H1 (cell line): ENCODE data around the gene PLXNB1. TPM values are rescaled to one million over a fixed set of nuclear protein-coding genes. Genes with fewer than 3 reads are reported as not detected.

Source experiments
- CTCF ChIA-PET: fragments of 300-600 bp; sonication (Branson Sonifier 250); formaldehyde crosslinking; loops from one replicate; lab custom pipeline; 2021; ENCODE audit not compliant: partially characterized antibody; lab: Charles Lee
- POLR2A ChIA-PET: fragments of 300-600 bp; sonication (Branson Sonifier 250); formaldehyde crosslinking; loops from one replicate; lab custom pipeline; 2021; ENCODE audit warnings: inconsistent platforms; ENCODE audit not compliant: partially characterized antibody; lab: Charles Lee
- DNase-seq, 2 experiments: peaks; one replicate each; pipeline versions ENCODE4 v3.0.0 to v3.0.0-alpha.2; 2010 to 2022; ENCODE audit warnings: low spot score in 2 of 2, low read depth in 1 of 2, mixed read lengths in 1 of 2
- FAIRE-seq: peaks from 2 replicates; lab custom pipeline; 2011; peaks lifted over from hg19 to GRCh38; lab: Jason Lieb, UNC
- H2AFZ ChIP-seq: 2 replicates; pipeline ENCODE4 v1.8.1; 2012; ENCODE audit warnings: low read length, inconsistent platforms
- H2AK5ac ChIP-seq: 2 replicates; pipeline ENCODE4 v1.6.1; 2013; ENCODE audit warnings: low read depth, low read length
- H2BK120ac ChIP-seq: replicated peaks from 2 replicates; pipeline ENCODE3; 2013; ENCODE audit warnings: low read depth, low read length, inconsistent platforms
- H2BK12ac ChIP-seq: 2 replicates; pipeline ENCODE4 v1.6.1; 2013; ENCODE audit warnings: low read depth, low read length
- H2BK15ac ChIP-seq: 2 replicates; pipeline ENCODE4 v1.6.1; 2013; ENCODE audit warnings: low read length
- H2BK20ac ChIP-seq: 2 replicates; pipeline ENCODE4 v1.6.1; 2013; ENCODE audit warnings: low read length
- H2BK5ac ChIP-seq: 2 replicates; pipeline ENCODE4 v1.6.1; 2013; ENCODE audit warnings: low read depth, low read length
- H3K14ac ChIP-seq: 2 replicates; pipeline ENCODE4 v1.6.1; 2013; ENCODE audit warnings: inconsistent platforms; ENCODE audit not compliant: insufficient read length
- H3K18ac ChIP-seq: 2 replicates; pipeline ENCODE4 v1.6.1; 2013; ENCODE audit warnings: low read length; ENCODE audit errors: extremely low read depth
- H3K23ac ChIP-seq: 2 replicates; pipeline ENCODE4 v1.6.1; 2013; ENCODE audit warnings: inconsistent platforms; ENCODE audit not compliant: insufficient read length
- H3K23me2 ChIP-seq: 2 replicates; pipeline ENCODE4 v1.6.1; 2013; ENCODE audit warnings: low read depth, low read length
- H3K27ac ChIP-seq: 2 replicates; pipeline ENCODE4 v1.6.1; 2011; ENCODE audit warnings: low read depth, low read length, inconsistent platforms
- H3K27me3 ChIP-seq, 4 experiments: replicated peaks in 1 of 4; 1 replicate in 1 of 4; 2 replicates in 3 of 4; pipeline versions ENCODE4 v1.6.1 to v1.8.1; 2011 to 2013; ENCODE audit warnings: low read length in 3 of 4, mild to moderate bottlenecking in 3 of 4, inconsistent platforms in 2 of 4, mixed read lengths in 2 of 4, moderate library complexity in 1 of 4; ENCODE audit not compliant: control insufficient read depth in 3 of 4, insufficient read depth in 3 of 4; ENCODE audit errors: extremely low read depth in 1 of 4
- H3K36me3 ChIP-seq, 4 experiments: 2 replicates each; pipeline versions ENCODE4 v1.6.1 to v1.8.1; 2011 to 2013; ENCODE audit warnings: mild to moderate bottlenecking in 4 of 4, low read length in 3 of 4, moderate library complexity in 2 of 4, control low read depth in 1 of 4, inconsistent platforms in 1 of 4; ENCODE audit not compliant: insufficient read depth in 4 of 4, control insufficient read depth in 2 of 4
- H3K4ac ChIP-seq: replicated peaks from 2 replicates; pipeline ENCODE3; 2013; ENCODE audit warnings: low read length, low read depth, mixed read lengths, inconsistent platforms; ENCODE audit not compliant: insufficient read length
- H3K4me1 ChIP-seq, 4 experiments: replicated peaks in 1 of 4; 1 replicate in 1 of 4; 2 replicates in 3 of 4; pipeline versions ENCODE4 v1.6.1 to v1.8.1; 2011 to 2013; ENCODE audit warnings: low read length in 3 of 4, inconsistent platforms in 2 of 4, mixed read lengths in 1 of 4; ENCODE audit not compliant: insufficient read depth in 4 of 4, control insufficient read depth in 3 of 4
- H3K4me2 ChIP-seq, 2 experiments: 2 replicates each; pipeline versions ENCODE4 v1.6.1 to v1.8.1; 2011 to 2013; ENCODE audit warnings: low read depth in 2 of 2, low read length in 2 of 2, control low read depth in 1 of 2, inconsistent platforms in 1 of 2, mild to moderate bottlenecking in 1 of 2; ENCODE audit not compliant: insufficient read depth in 1 of 2
- H3K4me3 ChIP-seq, 4 experiments: fragments of 200-600, 300-600 bp in 1 of 4; sonication (generic), shearing (Covaris generic), sonication (Bioruptor Twin) in 1 of 4; 2 replicates each; pipeline versions ENCODE4 v1.5.1 to v1.8.1; 2011 to 2016; ENCODE audit warnings: low read length in 4 of 4, low read depth in 3 of 4, control low read depth in 2 of 4, inconsistent platforms in 2 of 4, mild to moderate bottlenecking in 2 of 4, mixed read lengths in 1 of 4, moderate library complexity in 1 of 4; ENCODE audit not compliant: insufficient read depth in 2 of 4; ENCODE audit errors: extremely low read depth in 1 of 4
- H3K56ac ChIP-seq: replicated peaks from 2 replicates; pipeline ENCODE3; 2013; ENCODE audit warnings: low read depth, mild to moderate bottlenecking, mixed read lengths, low read length, inconsistent platforms; ENCODE audit not compliant: insufficient read length
- H3K79me1 ChIP-seq: 2 replicates; pipeline ENCODE4 v1.6.1; 2013; ENCODE audit warnings: low read depth, low read length, control low read depth
- H3K79me2 ChIP-seq, 2 experiments: 2 replicates each; pipeline versions ENCODE4 v1.6.1 to v1.8.1; 2012 to 2013; ENCODE audit warnings: low read length in 2 of 2, mild to moderate bottlenecking in 2 of 2, inconsistent platforms in 1 of 2; ENCODE audit not compliant: insufficient read depth in 2 of 2, control insufficient read depth in 1 of 2
- H3K9ac ChIP-seq, 4 experiments: replicated peaks in 1 of 4; 1 replicate in 1 of 4; 2 replicates in 3 of 4; pipeline versions ENCODE4 v1.6.1 to v1.8.1; 2011 to 2013; ENCODE audit warnings: low read depth in 3 of 4, low read length in 3 of 4, control low read depth in 2 of 4, mild to moderate bottlenecking in 2 of 4, moderate library complexity in 2 of 4, inconsistent platforms in 1 of 4; ENCODE audit errors: extremely low read depth in 1 of 4
- H3K9me3 ChIP-seq, 2 experiments: 2 replicates each; pipeline versions ENCODE4 v1.6.1 to v1.8.1; 2012 to 2013; ENCODE audit warnings: mild to moderate bottlenecking in 2 of 2, moderate library complexity in 2 of 2, control low read depth in 1 of 2, inconsistent platforms in 1 of 2, low read depth in 1 of 2, low read length in 1 of 2, mixed read lengths in 1 of 2; ENCODE audit not compliant: insufficient read depth in 2 of 2
- H4K20me1 ChIP-seq, 2 experiments: replicated peaks in 1 of 2; 2 replicates each; pipeline versions ENCODE3 to v1.8.1; 2011 to 2013; ENCODE audit warnings: inconsistent platforms in 2 of 2, low read length in 2 of 2, mild to moderate bottlenecking in 1 of 2; ENCODE audit not compliant: insufficient read depth in 2 of 2, control insufficient read depth in 1 of 2
- H4K5ac ChIP-seq: 2 replicates; pipeline ENCODE4 v1.6.1; 2013; ENCODE audit warnings: low read length, low read depth, mixed read lengths, inconsistent platforms; ENCODE audit not compliant: insufficient read length
- H4K8ac ChIP-seq: 2 replicates; pipeline ENCODE4 v1.8.0; 2013; ENCODE audit warnings: mild to moderate bottlenecking, moderate library complexity, low read length, inconsistent platforms; ENCODE audit not compliant: insufficient read depth; ENCODE audit errors: extremely low read depth
- H4K91ac ChIP-seq: replicated peaks from 2 replicates; pipeline ENCODE3; 2013; ENCODE audit warnings: low read length, mixed read lengths, inconsistent platforms; ENCODE audit not compliant: insufficient read length
- CREB1 ChIP-seq: IDR thresholded peaks from 2 replicates; pipeline ENCODE4 v1.6.1; 2012; ENCODE audit warnings: inconsistent platforms
- GABPA ChIP-seq: IDR thresholded peaks from 2 replicates; pipeline ENCODE4 v1.6.1; 2011; ENCODE audit warnings: mild to moderate bottlenecking, low read length, moderate library complexity, borderline replicate concordance; ENCODE audit not compliant: insufficient read depth
- HDAC2 ChIP-seq, 2 experiments: fragments of 300-600 bp in 1 of 2; sonication (generic) in 1 of 2; IDR thresholded peaks; 2 replicates each; pipeline ENCODE4 v1.6.1; 2011 to 2012; ENCODE audit warnings: low read depth in 2 of 2, low read length in 2 of 2, mild to moderate bottlenecking in 2 of 2, moderate library complexity in 2 of 2, borderline replicate concordance in 1 of 2, inconsistent platforms in 1 of 2
- JUN ChIP-seq: IDR thresholded peaks from 2 replicates; pipeline ENCODE4 v1.6.1; 2011; ENCODE audit warnings: low read depth, mild to moderate bottlenecking, improper control_type of control experiment, low read length
- KDM4A ChIP-seq: IDR thresholded peaks from one replicate; pipeline ENCODE4 v1.7.1; 2012; ENCODE audit warnings: low read depth, mild to moderate bottlenecking, moderate library complexity, low read length, inconsistent platforms; ENCODE audit not compliant: severe bottlenecking
- KDM5A ChIP-seq: fragments of 200-600 bp; IDR thresholded peaks from 2 replicates; pipeline ENCODE4 v1.7.1; 2012; ENCODE audit warnings: mild to moderate bottlenecking, low read length, inconsistent platforms, mixed read lengths
- PHF8 ChIP-seq: fragments of 200-600 bp; sonication (generic); conservative IDR thresholded peaks from 2 replicates; pipeline ENCODE4 v1.7.1; 2012; ENCODE audit warnings: low read depth, mild to moderate bottlenecking, inconsistent platforms, low read length, moderate library complexity
- POLR2A ChIP-seq, 2 experiments: IDR thresholded peaks; 1 replicate in 1 of 2; 2 replicates in 1 of 2; pipeline ENCODE4 v1.6.1; 2011; ENCODE audit warnings: low read depth in 2 of 2, low read length in 2 of 2, mild to moderate bottlenecking in 2 of 2; ENCODE audit errors: control extremely low read depth in 1 of 2
- RXRA ChIP-seq: IDR thresholded peaks from 2 replicates; pipeline ENCODE4 v1.6.1; 2011; ENCODE audit warnings: low read depth, mild to moderate bottlenecking, low read length, moderate library complexity; ENCODE audit not compliant: insufficient read depth
- SAP30 ChIP-seq: fragments of 300-600 bp; sonication (generic); IDR thresholded peaks from 2 replicates; pipeline ENCODE4 v1.7.1; 2012; ENCODE audit warnings: low read length, moderate library complexity, mild to moderate bottlenecking, inconsistent platforms; ENCODE audit not compliant: insufficient read depth, insufficient replicate concordance
- SIRT6 ChIP-seq: IDR thresholded peaks from one replicate; pipeline ENCODE4 v1.7.1; 2012; ENCODE audit warnings: low read length, inconsistent platforms
- SRF ChIP-seq: IDR thresholded peaks from 2 replicates; pipeline ENCODE4 v1.6.1; 2011; ENCODE audit warnings: mild to moderate bottlenecking, low read depth, low read length, moderate library complexity
- TAF7 ChIP-seq: optimal IDR thresholded peaks from 2 replicates; pipeline ENCODE3; 2011; ENCODE audit warnings: low read depth, mild to moderate bottlenecking, inconsistent platforms, low read length, moderate library complexity, borderline replicate concordance
- TEAD4 ChIP-seq: IDR thresholded peaks from 2 replicates; pipeline ENCODE4 v1.6.1; 2012; ENCODE audit warnings: low read depth, low read length, inconsistent platforms, mixed read lengths
- WGBS, 2 experiments: shearing (Covaris generic) in 1 of 2; methylation state at CpG; one replicate each; pipeline versions ENCODE4 v1.1.6 to v1.1.7; 2013 to 2015; ENCODE audit warnings: low lambda C conversion rate in 2 of 2, mixed read lengths in 2 of 2, inconsistent platforms in 1 of 2, low coverage in 1 of 2, missing lambda C conversion rate in 1 of 2; ENCODE audit not compliant: insufficient replicate concordance in 2 of 2, insufficient coverage in 1 of 2, insufficient read length in 1 of 2; ENCODE audit errors: extremely low coverage in 1 of 2, missing lambda C conversion rate in 1 of 2; 5-methylcytosine and 5-hydroxymethylcytosine counted together
- polyA plus RNA-seq, 7 experiments: library from polyadenylated mRNA; depleted of rRNA in 3 of 7; stranded (reverse) in 5 of 7; unstranded in 2 of 7; fragments of >200 nt in 5 of 7; fragments of 200-250 nt in 2 of 7; gene quantifications; 1 replicate in 5 of 7; 2 replicates in 1 of 7; 4 replicates in 1 of 7; pipeline versions ENCODE4 v1.2.1 to v1.2.3, GENCODE V29; 2011 to 2013; ENCODE audit warnings: missing spikeins in 2 of 7, mixed read lengths in 2 of 7
- total RNA-seq: library from RNA; stranded (reverse); fragmentation: NEBNext Ultra II Directional; extraction: Animal tissue kit (Norgen Biotek cat#: 25700); gene quantifications from 2 replicates; pipeline ENCODE4 v1.2.1, GENCODE V29; 2021

The PLXNB1 gene
- total and polyA plus RNA-seq, 2 of the 8 experiments (the other 6 are each of a cell fraction or from before 2014, with no cell fraction given) = 109 to 114 TPM

DNA sequence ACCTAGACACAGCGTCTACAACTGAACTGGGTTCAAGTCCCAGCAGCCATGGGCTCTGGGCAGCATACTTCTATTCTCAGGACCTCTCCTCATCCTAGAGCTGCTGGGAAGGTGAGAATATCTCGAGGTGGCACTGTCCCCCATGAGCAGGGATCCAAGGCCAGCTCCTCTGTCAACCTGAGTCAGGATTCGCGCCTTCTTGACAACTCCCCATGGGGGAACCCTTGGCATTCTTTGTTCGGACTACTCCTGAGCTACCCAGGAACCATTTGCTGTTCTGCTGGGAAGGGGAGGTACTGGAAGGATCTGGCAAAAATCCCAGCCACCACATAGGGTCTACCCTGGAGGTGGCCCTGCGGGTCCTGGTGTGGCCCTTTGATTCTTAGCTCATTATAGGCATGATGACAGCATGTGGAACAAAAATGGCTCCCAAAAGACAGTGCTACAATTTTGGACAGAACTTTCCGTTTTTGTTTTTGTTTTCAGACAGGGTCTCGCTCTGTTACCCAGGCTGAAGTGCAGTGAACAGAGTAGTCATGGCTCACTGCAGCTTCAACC lies 22.3 kb downstream of the PLXNB1 start:
- no peak overlapping the region for H4K91ac ChIP-seq
- H2BK20ac ChIP-seq = no peak overlapping the region
- H3K14ac ChIP-seq = no peak overlapping the region
- H3K4me2 ChIP-seq = no peak overlapping the region
- no peaks in the 10 kb centered on the region for H3K9me3 ChIP-seq
- no peak overlapping the region for H3K18ac ChIP-seq
- FAIRE-seq = no peak
- CTCF ChIA-PET = interaction anchor here (0.6 to 7.7 kb wide), 18 partner anchors 8 to 328 kb away, joined by 3 to 130 read pairs (median 4); no protein-coding TSS in a partner anchor
- H3K56ac ChIP-seq = no peak overlapping the region
- no peak overlapping the region for H3K4ac ChIP-seq
- no peak overlapping the region for H4K8ac ChIP-seq
- H2BK120ac ChIP-seq = no peak overlapping the region
- H3K4me3 ChIP-seq = no peak overlapping the region
- H3K4me1 ChIP-seq = no peaks in the 10 kb centered on the region
- H2AK5ac ChIP-seq = no peak overlapping the region
- no peaks in the 10 kb centered on the region for H3K27me3 ChIP-seq
- WGBS, 2 experiments = 86% methylated on average over 8 of the region's 8 CpGs; no CpG with 5 or more reads in 1 of the 2 experiments
- H4K5ac ChIP-seq = no peak overlapping the region
- no peak overlapping the region for H2BK15ac ChIP-seq
- no peak for DNase-seq
- no peak overlapping the region for H2BK12ac ChIP-seq
- H3K9ac ChIP-seq = no peak overlapping the region
- H2AFZ ChIP-seq = no peak overlapping the region
- H4K20me1 ChIP-seq = peaks cover 3 to 32% of the 10 kb centered on the region in 2 experiments
- no peaks in the 10 kb centered on the region for H3K23me2 ChIP-seq
- no peak overlapping the region for H3K23ac ChIP-seq
- POLR2A ChIA-PET = interaction anchor here (1.2 to 31.5 kb wide), 6 partner anchors 0 to 202 kb away, joined by 3 to 650 read pairs (median 6); partner anchors contain the start of genes PLXNB1 and UQCRC1
- no peaks in the 10 kb centered on the region for H3K79me2 ChIP-seq
- no peak overlapping the region for H2BK5ac ChIP-seq
- H3K27ac ChIP-seq = no peak overlapping the region
- no peaks in the 10 kb centered on the region for H3K79me1 ChIP-seq
- H3K36me3 ChIP-seq = peaks cover 58 to 89% (median 81%) of the 10 kb centered on the region in 4 experiments
- TF ChIP-seq SIRT6 (no peak), CREB1 (no peak), HDAC2 (IDR thresholded peaks at IDR 0.05; ENCODE audit: borderline replicate concordance in 1 of 2, low read depth in 2 of 2, low read length in 2 of 2) (no peak), SAP30 (no peak), RXRA (no peak), SRF (no peak), GABPA (no peak), TAF7 (no peak), KDM5A (no peak), PHF8 (no peak), POLR2A (IDR thresholded peaks at IDR 0.05; ENCODE audit: control extremely low read depth in 1 of 2, low read depth in 2 of 2, low read length in 2 of 2) (no peak), KDM4A (no peak), TEAD4 (no peak), JUN (no peak)
